PC-3 (cell line): ENCODE measurements around the gene GBP5. TPM values are rescaled to one million over a fixed set of nuclear protein-coding genes. Genes with fewer than 3 reads are reported as not detected.
"Not testable (repeated sequence)": the region's sequence is repeated elsewhere in the genome, so short reads cannot be mapped to it uniquely, and the experiment has no call there.

Source experiments
- ATAC-seq: fragments of 200-7000 bp; cut with Tn5 transposase; 2 replicates; pipeline ENCODE4 v1.9.1; 2020; ENCODE audit warnings: mild to moderate bottlenecking, moderate library complexity
- BruUV-seq: library from RNA; stranded (reverse); fragments of 400-500 nt; replicated peaks from 2 replicates; lab custom pipeline; 2021; lab: Mats Ljungman, UMichigan
- CTCF ChIA-PET: fragments of 300-600 bp; sonication (Branson Sonifier 250); formaldehyde crosslinking; loops from one replicate; lab custom pipeline; 2022; ENCODE audit warnings: antibody characterized with exemption; lab: Charles Lee
- POLR2A ChIA-PET: fragments of 300-600 bp; sonication (Branson Sonifier 250); formaldehyde crosslinking; loops from one replicate; lab custom pipeline; 2022; ENCODE audit warnings: antibody characterized with exemption; ENCODE audit not compliant: unreplicated experiment; lab: Charles Lee
- DNase-seq: peaks from one replicate; pipeline ENCODE4 v3.0.0-alpha.2; 2015
- H2AFZ ChIP-seq: fragments of 300-600 bp; sonication (generic); 2 replicates; pipeline ENCODE4 v1.6.0; 2016; ENCODE audit warnings: antibody characterized with exemption, low read length
- H3F3A ChIP-seq: fragments of 300-600 bp; sonication (generic); one replicate; pipeline ENCODE4 v1.6.0; 2017; ENCODE audit warnings: antibody characterized with exemption, low read length, control low read depth, mild to moderate bottlenecking; ENCODE audit not compliant: unreplicated experiment
- H3K27ac ChIP-seq: fragments of 300-600 bp; sonication (generic); 2 replicates; pipeline ENCODE4 v1.5.1; 2016; ENCODE audit warnings: mild to moderate bottlenecking, low read length
- H3K27me3 ChIP-seq: fragments of 300-600 bp; sonication (generic); 2 replicates; pipeline ENCODE4 v1.6.1; 2016; ENCODE audit warnings: low read length, mixed read lengths
- H3K36me3 ChIP-seq: fragments of 300-600 bp; sonication (generic); 2 replicates; pipeline ENCODE4 v1.6.1; 2016; ENCODE audit warnings: low read depth, mixed run types, low read length, mixed read lengths
- H3K4me1 ChIP-seq: fragments of 300-600 bp; sonication (generic); 2 replicates; pipeline ENCODE4 v1.5.1; 2016; ENCODE audit warnings: low read length; ENCODE audit not compliant: insufficient read depth
- H3K4me2 ChIP-seq: fragments of 300-600 bp; sonication (generic); 2 replicates; pipeline ENCODE4 v1.6.0; 2016; ENCODE audit warnings: low read length
- H3K4me3 ChIP-seq: fragments of 300-600 bp; sonication (generic); 2 replicates; pipeline ENCODE4 v1.5.1; 2016; ENCODE audit warnings: mild to moderate bottlenecking, low read length, mixed read lengths
- H3K79me2 ChIP-seq: fragments of 300-600 bp; sonication (generic); 2 replicates; pipeline ENCODE4 v1.6.1; 2017; ENCODE audit warnings: low read length, mixed read lengths
- H3K9ac ChIP-seq: fragments of 300-600 bp; sonication (generic); 2 replicates; pipeline ENCODE4 v1.6.0; 2016; ENCODE audit warnings: mild to moderate bottlenecking, low read length
- H3K9me2 ChIP-seq: fragments of 300-600 bp; sonication (generic); replicated peaks from 2 replicates; pipeline ENCODE4 v1.6.1; 2016; ENCODE audit warnings: mixed run types, low read length, mixed read lengths
- H3K9me3 ChIP-seq: fragments of 300-600 bp; sonication (generic); 2 replicates; pipeline ENCODE4 v1.6.1; 2016; ENCODE audit warnings: low read length, mixed read lengths
- H4K20me1 ChIP-seq: fragments of 300-600 bp; sonication (generic); 2 replicates; pipeline ENCODE4 v1.6.1; 2016; ENCODE audit warnings: low read length, mixed read lengths
- EZH2 ChIP-seq: fragments of 300-600 bp; sonication (generic); IDR thresholded peaks from one replicate; pipeline ENCODE4 v1.6.1; 2017; ENCODE audit warnings: antibody characterized with exemption, mild to moderate bottlenecking, low read length; ENCODE audit not compliant: unreplicated experiment
- EZH2phosphoT487 ChIP-seq: fragments of 300-600 bp; sonication (generic); IDR thresholded peaks from 2 replicates; pipeline ENCODE4 v1.6.1; 2018; ENCODE audit warnings: mild to moderate bottlenecking, antibody characterized with exemption, low read length, borderline replicate concordance
- intact Hi-C: fragments of 100-400 bp; cut with micrococcal nuclease; formaldehyde crosslinking; loops from 2 replicates; pipeline ENCODE4 v1.9.0; 2023
- total RNA-seq: library from RNA; depleted of rRNA; stranded (reverse); fragments of >200 nt; gene quantifications from 2 replicates; pipeline ENCODE4 v1.2.3, GENCODE V29; 2014
- TF ChIP-seq, protein P1 (sequence below): fragments of 300-600 bp; sonication (generic); conservative IDR thresholded peaks from 2 replicates; pipeline ENCODE4 v1.5.1; 2017; ENCODE audit warnings: antibody characterized with exemption, low read depth, mild to moderate bottlenecking, low read length

GBP5 gene
- total RNA-seq, 1 experiment from 2014 or later = not detected

GRCh38 chr1:89304572-89305230 is 32.0 kb upstream of the GBP5 start:
- no peaks in the 10 kb centered on the region for H3K79me2 ChIP-seq
- no peak overlapping the region for H2AFZ ChIP-seq
- BruUV-seq = no TSS peak
- no peak overlapping the region for H3K9ac ChIP-seq
- H3K36me3 ChIP-seq = no peaks in the 10 kb centered on the region
- ChIA-PET POLR2A (no interaction called here), CTCF (no interaction called here)
- DNase-seq = no peak
- no peak overlapping the region for H3K27ac ChIP-seq
- 0 out of 2 replicates have a peak, but pooled peaks cover 5% of the 10 kb centered on the region for H3K27me3 ChIP-seq
- H3F3A ChIP-seq = no peaks in the 10 kb centered on the region
- intact Hi-C loops = no loop called here
- no peak overlapping the region for H3K4me2 ChIP-seq
- TF ChIP-seq EZH2 = no peak
- no peak for TF ChIP-seq EZH2phosphoT487
- TF ChIP-seq, protein P1, sequence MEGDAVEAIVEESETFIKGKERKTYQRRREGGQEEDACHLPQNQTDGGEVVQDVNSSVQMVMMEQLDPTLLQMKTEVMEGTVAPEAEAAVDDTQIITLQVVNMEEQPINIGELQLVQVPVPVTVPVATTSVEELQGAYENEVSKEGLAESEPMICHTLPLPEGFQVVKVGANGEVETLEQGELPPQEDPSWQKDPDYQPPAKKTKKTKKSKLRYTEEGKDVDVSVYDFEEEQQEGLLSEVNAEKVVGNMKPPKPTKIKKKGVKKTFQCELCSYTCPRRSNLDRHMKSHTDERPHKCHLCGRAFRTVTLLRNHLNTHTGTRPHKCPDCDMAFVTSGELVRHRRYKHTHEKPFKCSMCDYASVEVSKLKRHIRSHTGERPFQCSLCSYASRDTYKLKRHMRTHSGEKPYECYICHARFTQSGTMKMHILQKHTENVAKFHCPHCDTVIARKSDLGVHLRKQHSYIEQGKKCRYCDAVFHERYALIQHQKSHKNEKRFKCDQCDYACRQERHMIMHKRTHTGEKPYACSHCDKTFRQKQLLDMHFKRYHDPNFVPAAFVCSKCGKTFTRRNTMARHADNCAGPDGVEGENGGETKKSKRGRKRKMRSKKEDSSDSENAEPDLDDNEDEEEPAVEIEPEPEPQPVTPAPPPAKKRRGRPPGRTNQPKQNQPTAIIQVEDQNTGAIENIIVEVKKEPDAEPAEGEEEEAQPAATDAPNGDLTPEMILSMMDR = no peak
- no peaks in the 10 kb centered on the region for H4K20me1 ChIP-seq
- no peak overlapping the region for H3K4me3 ChIP-seq
- 0 out of 2 replicates have a peak, but pooled peaks cover 6% of the 10 kb centered on the region for H3K9me2 ChIP-seq
- ATAC-seq = no peak
- no peaks in the 10 kb centered on the region; the same call in 1 of the 2 replicates for H3K4me1 ChIP-seq
- no peaks in the 10 kb centered on the region for H3K9me3 ChIP-seq

DNA sequence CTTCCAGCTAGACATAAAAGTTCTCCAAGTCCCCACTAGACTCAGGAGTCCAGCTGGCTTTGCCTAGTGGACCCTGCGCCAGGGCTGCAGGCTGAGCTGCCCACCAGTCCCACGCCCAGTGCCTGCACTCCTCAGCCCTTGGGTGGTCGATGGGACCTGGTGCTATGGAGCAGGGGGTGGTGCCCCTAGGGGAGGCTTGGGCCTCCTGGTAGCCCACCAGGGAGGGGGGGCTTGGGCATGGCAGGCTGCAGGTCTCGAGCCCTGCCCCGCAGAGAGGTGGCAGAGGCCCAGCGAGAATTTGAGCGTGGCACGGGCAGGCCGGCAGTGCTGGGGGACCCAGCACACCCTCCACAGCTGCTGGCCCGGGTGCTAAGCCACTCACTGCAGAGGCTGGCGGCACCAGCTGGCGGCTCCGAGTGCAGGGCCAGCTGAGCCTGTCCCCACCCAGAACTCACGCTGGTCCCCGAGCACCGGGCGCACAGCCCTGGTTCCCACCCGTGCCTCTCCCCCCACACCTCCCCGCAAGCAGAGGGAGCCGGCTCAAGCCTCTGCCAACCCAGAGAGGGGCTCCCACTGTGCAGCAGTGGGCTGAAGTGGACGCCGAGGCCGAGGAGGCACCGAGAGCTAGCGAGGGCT is 30.2 kb upstream of the GBP5 start:
- POLR2A ChIA-PET = no interaction called here
- TF ChIP-seq, protein P1 = no peak
- TF ChIP-seq EZH2phosphoT487 (no peak), EZH2 (no peak)
- BruUV-seq = no TSS peak

DNA sequence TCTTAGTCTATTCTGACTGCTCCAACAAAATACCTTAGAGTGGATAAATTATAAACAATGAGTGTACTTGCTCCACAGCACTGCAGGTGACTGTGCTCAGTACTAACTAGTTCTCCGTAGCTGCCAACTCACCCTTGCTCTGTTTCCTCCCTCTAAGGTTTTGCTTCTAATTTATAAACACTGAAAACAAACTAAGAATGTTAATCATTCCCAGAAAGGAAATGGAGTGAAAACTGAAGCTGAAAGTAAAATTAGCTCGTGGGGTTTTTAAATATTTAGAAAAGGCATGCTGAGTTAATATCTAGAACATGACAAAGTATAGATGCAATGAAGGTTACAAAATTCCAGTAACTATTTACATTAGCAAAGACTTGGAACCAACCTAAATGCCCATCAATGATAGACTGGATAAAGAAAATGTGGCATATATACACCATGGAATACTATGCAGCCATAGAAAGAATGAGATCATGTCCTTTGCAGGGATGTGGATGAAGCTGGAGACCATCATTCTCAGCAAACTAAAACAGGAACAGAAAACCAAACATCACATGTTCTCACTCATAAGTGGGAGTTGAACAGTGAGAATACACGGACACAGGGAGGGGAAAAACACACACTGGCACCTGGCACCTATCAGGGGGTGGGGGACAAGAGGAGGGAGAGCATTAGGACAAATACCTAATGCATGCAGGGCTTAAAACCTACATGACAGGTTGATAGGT is 27.2 kb upstream of the GBP5 start:
- BruUV-seq, POLR2A ChIA-PET, H3F3A ChIP-seq, H3K36me3 ChIP-seq, H3K79me2 ChIP-seq, intact Hi-C loops, H2AFZ ChIP-seq, H3K4me1 ChIP-seq, DNase-seq, H3K9me3 ChIP-seq, H3K9me2 ChIP-seq, H3K4me2 ChIP-seq, H3K4me3 ChIP-seq, H3K27me3 ChIP-seq, H3K9ac ChIP-seq, H3K27ac ChIP-seq, ATAC-seq, H4K20me1 ChIP-seq, CTCF ChIA-PET: not testable (repeated sequence)

More for the DNA sequence above, 30.2 kb upstream of the GBP5 start:
- CTCF ChIA-PET = no interaction called here
- Histone ChIP-seq H3K4me2 (no peak overlapping the region), H4K20me1 (no peaks in the 10 kb centered on the region), H3K4me3 (no peak overlapping the region), H3K4me1 (no peaks in the 10 kb centered on the region), H3K79me2 (no peaks in the 10 kb centered on the region), H3K9me2 (no peaks in the 10 kb centered on the region), H3K9ac (no peak overlapping the region), H3F3A (no peaks in the 10 kb centered on the region), H3K36me3 (no peaks in the 10 kb centered on the region), H3K27me3 (0 out of 2 replicates have a peak, but pooled peaks cover 5% of the 10 kb centered on the region), H3K9me3 (no peaks in the 10 kb centered on the region), H3K27ac (no peak overlapping the region), H2AFZ (no peak overlapping the region)
- ATAC-seq (no peak), DNase-seq (no peak)
- intact Hi-C loops = no loop called here
